Lung (tissue), 12 donors: ENCODE measurements around the gene GCC2. TPM values are rescaled to one million over a fixed set of nuclear protein-coding genes. Genes with fewer than 3 reads are reported as not detected.
"Not testable (repeated sequence)": the region's sequence is repeated elsewhere in the genome, so short reads cannot be mapped to it uniquely, and the experiment has no call there.

Experiments used
- ATAC-seq: fragments of 200-7000 bp; cut with Tn5 transposase; one replicate; pipeline ENCODE4 v1.9.1; 2020; ENCODE audit warnings: moderate number of reproducible peaks; ENCODE audit not compliant: insufficient read depth, low FRiP score
- DNase-seq, 3 donors: peaks; one replicate each; pipeline ENCODE4 v3.0.0-alpha.2; 2013 to 2017
- H3K27ac ChIP-seq, 2 donors: one replicate each; pipeline ENCODE4 v1.5.1; 2013; ENCODE audit warnings: mild to moderate bottlenecking in 2 of 2, moderate library complexity in 2 of 2, control low read depth in 1 of 2, inconsistent platforms in 1 of 2, low read depth in 1 of 2, low read length in 1 of 2
- H3K27me3 ChIP-seq, 3 donors: one replicate each; pipeline ENCODE4 v1.5.1; 2013; ENCODE audit warnings: low read length in 2 of 3; ENCODE audit not compliant: control insufficient read depth in 3 of 3, insufficient read depth in 3 of 3
- H3K36me3 ChIP-seq, 4 donors: one replicate each; pipeline ENCODE4 v1.5.1; 2013; ENCODE audit warnings: low read length in 4 of 4, mild to moderate bottlenecking in 1 of 4, moderate library complexity in 1 of 4; ENCODE audit not compliant: control insufficient read depth in 4 of 4, insufficient read depth in 4 of 4
- H3K4me1 ChIP-seq, 5 donors: one replicate each; pipeline ENCODE4 v1.5.1; 2013; ENCODE audit warnings: low read length in 5 of 5, mild to moderate bottlenecking in 2 of 5, moderate library complexity in 1 of 5; ENCODE audit not compliant: control insufficient read depth in 5 of 5, insufficient read depth in 5 of 5
- H3K4me3 ChIP-seq: one replicate; pipeline ENCODE4 v1.5.1; 2013; ENCODE audit warnings: mild to moderate bottlenecking, control low read depth, moderate library complexity
- H3K9ac ChIP-seq, 2 donors: one replicate each; pipeline ENCODE4 v1.5.1; 2013; ENCODE audit warnings: low read length in 2 of 2, control low read depth in 1 of 2; ENCODE audit not compliant: insufficient read depth in 1 of 2
- H3K9me3 ChIP-seq, 4 donors: one replicate each; pipeline ENCODE4 v1.5.1; 2013; ENCODE audit warnings: low read length in 3 of 4, mild to moderate bottlenecking in 1 of 4, moderate library complexity in 1 of 4; ENCODE audit not compliant: control insufficient read depth in 4 of 4, insufficient read depth in 3 of 4
- WGBS, 2 donors: extraction: QIAGEN DNeasy Blood & Tissue Kit; methylation state at CpG; one replicate each; pipeline ENCODE4 v1.1.7; 2013; 5-methylcytosine and 5-hydroxymethylcytosine counted together
- polyA plus RNA-seq, 2 donors: library from polyadenylated mRNA; stranded (reverse); fragments of 200-250 nt; gene quantifications; one replicate each; pipeline ENCODE4 v1.2.1, GENCODE V29; 2013
- total RNA-seq, 2 donors: library from RNA; depleted of rRNA in 1 of 2; stranded (reverse); fragments of >200 nt in 1 of 2; gene quantifications; one replicate each; pipeline ENCODE4 v1.2.1, GENCODE V29; 2014 to 2021
- TF ChIP-seq, protein P1 (sequence below): IDR thresholded peaks from 2 replicates; pipeline ENCODE4 v1.5.1; 2012; ENCODE audit warnings: mild to moderate bottlenecking; ENCODE audit errors: control extremely low read depth, extremely low read depth
- donor health status: control.
- donor health status: control.
- donor health status: Bipolar disorder and iron deficiency.
- donor health status: healthy.
- donor health status: DM: yes; HTN: yes; CAD: no.

Gene GCC2
- total and polyA plus RNA-seq, 4 donors, result 10.4 to 111 (median 23.0) TPM

- no peak overlapping the region for H3K4me3 ChIP-seq
- H3K27ac ChIP-seq, result no peak overlapping the region
- DNase-seq (no peak), ATAC-seq (no peak)
- no peaks in the 10 kb centered on the region for H3K9me3 ChIP-seq
- no peak overlapping the region for H3K9ac ChIP-seq
- H3K4me1 ChIP-seq, result no peaks in the 10 kb centered on the region
- H3K27me3 ChIP-seq, result no peaks in the 10 kb centered on the region
- TF ChIP-seq, protein P1, sequence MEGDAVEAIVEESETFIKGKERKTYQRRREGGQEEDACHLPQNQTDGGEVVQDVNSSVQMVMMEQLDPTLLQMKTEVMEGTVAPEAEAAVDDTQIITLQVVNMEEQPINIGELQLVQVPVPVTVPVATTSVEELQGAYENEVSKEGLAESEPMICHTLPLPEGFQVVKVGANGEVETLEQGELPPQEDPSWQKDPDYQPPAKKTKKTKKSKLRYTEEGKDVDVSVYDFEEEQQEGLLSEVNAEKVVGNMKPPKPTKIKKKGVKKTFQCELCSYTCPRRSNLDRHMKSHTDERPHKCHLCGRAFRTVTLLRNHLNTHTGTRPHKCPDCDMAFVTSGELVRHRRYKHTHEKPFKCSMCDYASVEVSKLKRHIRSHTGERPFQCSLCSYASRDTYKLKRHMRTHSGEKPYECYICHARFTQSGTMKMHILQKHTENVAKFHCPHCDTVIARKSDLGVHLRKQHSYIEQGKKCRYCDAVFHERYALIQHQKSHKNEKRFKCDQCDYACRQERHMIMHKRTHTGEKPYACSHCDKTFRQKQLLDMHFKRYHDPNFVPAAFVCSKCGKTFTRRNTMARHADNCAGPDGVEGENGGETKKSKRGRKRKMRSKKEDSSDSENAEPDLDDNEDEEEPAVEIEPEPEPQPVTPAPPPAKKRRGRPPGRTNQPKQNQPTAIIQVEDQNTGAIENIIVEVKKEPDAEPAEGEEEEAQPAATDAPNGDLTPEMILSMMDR, result no peak
- peaks cover 7 to 33% (median 19%) of the 10 kb centered on the region in 4 donors for H3K36me3 ChIP-seq
These were observed 41.6 kb downstream of the GCC2 start for GRCh38 chr2:108490506-108491122.

DNA sequence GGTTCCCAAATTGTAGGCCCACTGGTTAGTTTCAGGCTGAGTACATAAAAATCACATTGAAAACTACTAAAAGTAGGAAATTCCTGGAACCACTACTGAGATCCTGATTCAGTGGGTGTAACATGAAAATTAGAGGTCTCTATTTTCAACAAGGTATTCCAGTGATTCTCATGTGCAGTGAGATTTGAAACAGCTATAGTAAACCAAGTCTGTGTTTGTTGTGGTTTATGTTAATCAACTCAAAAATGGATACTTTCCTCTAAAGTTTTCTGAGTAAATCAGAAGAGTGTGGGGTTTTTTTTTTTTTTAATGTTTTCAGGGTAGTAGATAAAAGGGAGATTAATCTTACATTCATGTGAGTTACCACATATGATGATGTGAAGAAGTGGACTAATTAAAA is 42.8 kb downstream of the GCC2 start:
- Histone ChIP-seq H3K4me1 (no peaks in the 10 kb centered on the region), H3K9me3 (no peaks in the 10 kb centered on the region), H3K27me3 (no peaks in the 10 kb centered on the region), H3K9ac (no peak overlapping the region), H3K27ac (no peak overlapping the region), H3K4me3 (no peak overlapping the region), H3K36me3 (peaks cover 4 to 27% (median 13%) of the 10 kb centered on the region in 4 donors)
- TF ChIP-seq, protein P1, result no peak
- ATAC-seq (no peak), DNase-seq (no peak)

- H3K27ac ChIP-seq, result no peak overlapping the region
- TF ChIP-seq, protein P1, result no peak
- WGBS, 2 donors, result 74 to 84% methylated on average over 4 of the region's 4 CpGs
- peaks cover 6 to 27% (median 14%) of the 10 kb centered on the region in 4 donors for H3K36me3 ChIP-seq
- H3K4me1 ChIP-seq, result no peaks in the 10 kb centered on the region
- no peak for DNase-seq
- H3K9ac ChIP-seq, result no peak overlapping the region
- no peaks in the 10 kb centered on the region for H3K9me3 ChIP-seq
- no peak for ATAC-seq
- H3K4me3 ChIP-seq, result no peak overlapping the region
- H3K27me3 ChIP-seq, result no peaks in the 10 kb centered on the region
These were observed 43.4 kb downstream of the GCC2 start for GRCh38 chr2:108492364-108492763.

GRCh38 chr2:108496167-108496566 is 47.2 kb downstream of the GCC2 start:
- DNase-seq, result not testable (repeated sequence)
- H3K36me3 ChIP-seq, result peaks cover 2 to 11% (median 9%) of the 10 kb centered on the region in 4 donors
- WGBS, 2 donors, result 43 to 50% methylated on average over 1 of the region's 3 CpGs

GRCh38 chr2:108507620-108508019 is 58.6 kb downstream of the GCC2 start:
- H3K36me3 ChIP-seq, result not testable (repeated sequence)

More at GRCh38 chr2:108496167-108496566, 47.2 kb downstream of the GCC2 start:
- H3K9me3 ChIP-seq, H3K4me1 ChIP-seq, ATAC-seq, H3K4me3 ChIP-seq, H3K27ac ChIP-seq, H3K9ac ChIP-seq, H3K27me3 ChIP-seq: not testable (repeated sequence)

DNA sequence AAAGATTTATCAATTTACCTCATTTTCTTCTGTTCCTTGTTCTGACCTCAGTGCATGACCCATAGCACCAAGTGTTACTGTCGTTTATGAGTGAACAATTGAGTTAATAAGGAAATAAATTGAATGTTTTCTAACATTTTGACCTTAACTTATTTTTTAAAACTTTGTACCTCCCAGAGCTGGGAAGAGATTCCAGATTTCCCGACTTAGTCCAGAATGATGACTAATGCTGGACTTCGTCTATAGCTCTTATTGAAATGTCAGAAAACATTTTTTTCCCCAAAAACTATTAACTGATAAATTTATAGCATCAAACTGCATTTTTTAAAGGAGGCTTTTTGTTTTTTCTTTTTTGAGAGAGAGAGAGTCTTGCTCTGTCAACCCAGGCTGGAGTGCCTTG is 63.4 kb downstream of the GCC2 start:
- not testable (repeated sequence) for H3K4me1 ChIP-seq, H3K9me3 ChIP-seq, ATAC-seq, DNase-seq, H3K27ac ChIP-seq, H3K36me3 ChIP-seq, H3K4me3 ChIP-seq, H3K27me3 ChIP-seq, H3K9ac ChIP-seq
- 82 to 91% methylated on average over 3 of the region's 3 CpGs for WGBS, 2 donors

More at GRCh38 chr2:108507620-108508019, 58.6 kb downstream of the GCC2 start:
- not testable (repeated sequence) for H3K9ac ChIP-seq, H3K27me3 ChIP-seq, H3K27ac ChIP-seq, H3K4me1 ChIP-seq, H3K9me3 ChIP-seq, ATAC-seq, H3K4me3 ChIP-seq, DNase-seq
- WGBS, 2 donors, result 86 to 97% methylated on average over 2 to 4 of the region's 4 CpGs
